Loucy (cell line): ENCODE data around the gene RPL9.

Experiments used
- EZH2phosphoT487 ChIP-seq: fragments of 200-600 bp; IDR thresholded peaks from 2 replicates; pipeline ENCODE4 v1.6.1; 2018; ENCODE audit warnings: antibody characterized with exemption, mild to moderate bottlenecking, moderate library complexity, borderline replicate concordance
- TF ChIP-seq, protein P1 (sequence below): fragments of 200-600 bp; sonication (generic); conservative IDR thresholded peaks from 2 replicates; pipeline ENCODE4 v1.5.1; 2014; ENCODE audit warnings: mild to moderate bottlenecking, antibody characterized with exemption, low read length

DNA sequence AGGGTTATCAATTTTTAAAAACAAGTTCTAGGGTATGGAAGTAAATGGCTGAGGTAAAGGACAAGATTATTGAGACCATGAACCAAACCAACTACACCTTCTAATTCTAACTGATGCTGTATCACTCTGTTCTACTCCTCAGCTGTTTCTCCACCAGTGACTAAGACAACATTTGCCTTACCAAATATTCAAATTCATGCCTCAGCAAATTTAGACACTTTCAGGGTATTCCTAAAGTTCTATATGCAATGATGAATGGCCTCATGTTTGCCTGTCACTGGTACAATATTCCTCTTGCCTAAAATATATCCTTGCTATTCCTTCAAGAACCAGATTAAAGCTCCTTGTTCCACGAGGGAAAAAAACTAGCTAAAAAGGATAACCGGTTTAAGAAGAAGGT is 5.0 kb downstream of the RPL9 start:
- TF ChIP-seq, protein P1, sequence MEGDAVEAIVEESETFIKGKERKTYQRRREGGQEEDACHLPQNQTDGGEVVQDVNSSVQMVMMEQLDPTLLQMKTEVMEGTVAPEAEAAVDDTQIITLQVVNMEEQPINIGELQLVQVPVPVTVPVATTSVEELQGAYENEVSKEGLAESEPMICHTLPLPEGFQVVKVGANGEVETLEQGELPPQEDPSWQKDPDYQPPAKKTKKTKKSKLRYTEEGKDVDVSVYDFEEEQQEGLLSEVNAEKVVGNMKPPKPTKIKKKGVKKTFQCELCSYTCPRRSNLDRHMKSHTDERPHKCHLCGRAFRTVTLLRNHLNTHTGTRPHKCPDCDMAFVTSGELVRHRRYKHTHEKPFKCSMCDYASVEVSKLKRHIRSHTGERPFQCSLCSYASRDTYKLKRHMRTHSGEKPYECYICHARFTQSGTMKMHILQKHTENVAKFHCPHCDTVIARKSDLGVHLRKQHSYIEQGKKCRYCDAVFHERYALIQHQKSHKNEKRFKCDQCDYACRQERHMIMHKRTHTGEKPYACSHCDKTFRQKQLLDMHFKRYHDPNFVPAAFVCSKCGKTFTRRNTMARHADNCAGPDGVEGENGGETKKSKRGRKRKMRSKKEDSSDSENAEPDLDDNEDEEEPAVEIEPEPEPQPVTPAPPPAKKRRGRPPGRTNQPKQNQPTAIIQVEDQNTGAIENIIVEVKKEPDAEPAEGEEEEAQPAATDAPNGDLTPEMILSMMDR = no peak
- TF ChIP-seq EZH2phosphoT487 = no peak
